Mesodermal cell (in vitro differentiated cells): Measurements from ENCODE around the gene EPGN.

Experiments used
- H3K27ac ChIP-seq: 2 replicates; pipeline ENCODE4 v1.7.0; 2013; ENCODE audit warnings: mild to moderate bottlenecking, low read depth, low read length, moderate library complexity; ENCODE audit not compliant: severe bottlenecking
- H3K36me3 ChIP-seq: 2 replicates; pipeline ENCODE4 v1.7.1; 2013; ENCODE audit warnings: mild to moderate bottlenecking, low read length, moderate library complexity; ENCODE audit not compliant: control insufficient read depth, insufficient read depth
- H3K4me1 ChIP-seq: one replicate; pipeline ENCODE4 v1.7.1; 2013; ENCODE audit warnings: mild to moderate bottlenecking, low read length; ENCODE audit not compliant: insufficient read depth, control insufficient read depth, poor library complexity, severe bottlenecking
- H3K4me3 ChIP-seq: 2 replicates; pipeline ENCODE4 v1.7.0; 2013; ENCODE audit warnings: low read length, control low read depth, mild to moderate bottlenecking; ENCODE audit not compliant: insufficient read depth, poor library complexity, severe bottlenecking; ENCODE audit errors: extremely low read depth
- H3K9me3 ChIP-seq: 2 replicates; pipeline ENCODE4 v1.7.1; 2013; ENCODE audit warnings: mild to moderate bottlenecking, low read length, moderate library complexity; ENCODE audit not compliant: control insufficient read depth
- WGBS, 2 experiments: methylation state at CpG; one replicate each; pipeline ENCODE4 v1.1.5; 2013; ENCODE audit warnings: missing lambda C conversion rate in 2 of 2; ENCODE audit not compliant: insufficient coverage in 2 of 2; 5-methylcytosine and 5-hydroxymethylcytosine counted together

EPGN gene

GRCh38 chr4:74307170-74307569, 1.1 kb upstream of the EPGN start:
- H3K36me3 ChIP-seq: no peaks in the 10 kb centered on the region
- WGBS, 2 experiments: no CpG with 5 or more reads among the region's 1 CpG
- H3K4me3 ChIP-seq: no peak overlapping the region
- no peaks in the 10 kb centered on the region for H3K4me1 ChIP-seq
- no peak overlapping the region for H3K27ac ChIP-seq
- H3K9me3 ChIP-seq: no peaks in the 10 kb centered on the region

GRCh38 chr4:74309223-74309622, 953 bp downstream of the EPGN start:
- Histone ChIP-seq H3K4me1 (no peaks in the 10 kb centered on the region), H3K4me3 (no peak overlapping the region), H3K9me3 (no peaks in the 10 kb centered on the region), H3K27ac (no peak overlapping the region), H3K36me3 (no peaks in the 10 kb centered on the region)

DNA sequence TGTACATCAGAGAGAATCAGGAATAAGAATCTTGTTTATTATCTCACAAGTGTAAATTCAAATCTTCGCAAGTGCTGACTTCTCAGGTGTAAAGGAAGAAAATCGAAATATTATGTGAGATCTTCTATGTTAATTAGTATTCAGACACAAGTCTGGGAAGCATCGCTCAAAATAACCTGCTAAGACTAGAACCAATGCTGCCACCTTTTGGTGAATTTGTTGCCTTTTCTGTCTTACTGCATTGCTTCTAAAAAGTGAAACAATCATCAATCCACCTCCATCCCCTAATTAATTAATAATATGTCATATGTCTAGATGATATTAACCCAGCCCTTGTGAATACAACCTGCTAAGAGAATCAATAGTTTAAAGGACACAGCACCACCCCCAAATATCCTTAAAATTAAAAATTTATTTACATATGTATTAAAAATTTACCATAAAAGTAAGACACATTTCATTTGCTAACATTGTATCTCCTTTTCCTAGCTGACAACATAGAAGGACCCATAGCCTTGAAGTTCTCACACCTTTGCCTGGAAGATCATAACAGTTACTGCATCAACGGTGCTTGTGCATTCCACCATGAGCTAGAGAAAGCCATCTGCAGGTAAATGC, 3.5 kb downstream of the EPGN start:
- 18 to 83% methylated on average over 1 to 3 of the region's 4 CpGs for WGBS, 2 experiments
- no peaks in the 10 kb centered on the region for H3K36me3 ChIP-seq

GRCh38 chr4:74314329-74314728, 6.1 kb downstream of the EPGN start:
- H3K27ac ChIP-seq: no peak overlapping the region
- no peaks in the 10 kb centered on the region for H3K36me3 ChIP-seq
- no peak overlapping the region for H3K4me3 ChIP-seq
- no peaks in the 10 kb centered on the region for H3K9me3 ChIP-seq
- 90 to 93% methylated on average over 2 of the region's 2 CpGs for WGBS, 2 experiments
- H3K4me1 ChIP-seq: no peaks in the 10 kb centered on the region

More for the DNA sequence above, 3.5 kb downstream of the EPGN start:
- Histone ChIP-seq H3K4me1 (no peaks in the 10 kb centered on the region), H3K9me3 (no peaks in the 10 kb centered on the region), H3K4me3 (no peak overlapping the region), H3K27ac (no peak overlapping the region)

DNA sequence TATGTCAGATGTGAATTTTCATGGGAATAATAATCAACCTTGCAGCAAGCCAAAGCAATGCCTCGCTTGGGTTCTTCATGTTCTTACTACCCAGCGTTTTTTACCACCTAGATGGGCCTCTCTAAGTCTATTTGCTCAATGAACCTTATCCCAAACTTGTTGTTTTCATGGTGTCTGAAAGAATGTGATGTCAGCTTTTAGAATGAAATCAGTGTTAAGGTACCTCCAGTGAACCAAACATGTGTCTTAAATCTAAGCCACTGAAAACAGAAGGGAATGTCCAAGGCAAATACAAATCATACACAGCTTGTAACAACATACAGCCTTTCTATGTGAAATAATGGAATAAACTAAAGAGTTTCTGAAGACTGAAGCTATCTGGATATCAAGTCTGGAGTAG, 6.7 kb downstream of the EPGN start:
- WGBS, 2 experiments: 83% methylated on average over 2 of the region's 2 CpGs
- Histone ChIP-seq H3K4me3 (no peak overlapping the region), H3K4me1 (no peaks in the 10 kb centered on the region), H3K27ac (no peak overlapping the region), H3K9me3 (no peaks in the 10 kb centered on the region), H3K36me3 (no peaks in the 10 kb centered on the region)

GRCh38 chr4:74315376-74315775, 7.1 kb downstream of the EPGN start:
- Histone ChIP-seq H3K4me3 (no peak overlapping the region), H3K9me3 (no peaks in the 10 kb centered on the region), H3K27ac (no peak overlapping the region), H3K4me1 (no peaks in the 10 kb centered on the region), H3K36me3 (no peaks in the 10 kb centered on the region)
- 83 to 94% methylated on average over 1 to 2 of the region's 5 CpGs for WGBS, 2 experiments

- no peaks in the 10 kb centered on the region for H3K36me3 ChIP-seq
- no peak overlapping the region for H3K27ac ChIP-seq
- WGBS, 2 experiments: 80% methylated on average over 1 of the region's 2 CpGs; no CpG with 5 or more reads in 1 of the 2 experiments
- H3K4me1 ChIP-seq: no peaks in the 10 kb centered on the region
- no peak overlapping the region for H3K4me3 ChIP-seq
- H3K9me3 ChIP-seq: no peaks in the 10 kb centered on the region
Measured at GRCh38 chr4:74316397-74316796, 8.1 kb downstream of the EPGN start.

GRCh38 chr4:74317616-74318246, 9.5 kb downstream of the EPGN start:
- no peaks in the 10 kb centered on the region for H3K36me3 ChIP-seq
- no peak overlapping the region for H3K4me3 ChIP-seq
- 100% methylated on average over 1 to 2 of the region's 3 CpGs for WGBS, 2 experiments
- no peaks in the 10 kb centered on the region for H3K4me1 ChIP-seq
- H3K9me3 ChIP-seq: no peaks in the 10 kb centered on the region
- H3K27ac ChIP-seq: no peak overlapping the region

DNA sequence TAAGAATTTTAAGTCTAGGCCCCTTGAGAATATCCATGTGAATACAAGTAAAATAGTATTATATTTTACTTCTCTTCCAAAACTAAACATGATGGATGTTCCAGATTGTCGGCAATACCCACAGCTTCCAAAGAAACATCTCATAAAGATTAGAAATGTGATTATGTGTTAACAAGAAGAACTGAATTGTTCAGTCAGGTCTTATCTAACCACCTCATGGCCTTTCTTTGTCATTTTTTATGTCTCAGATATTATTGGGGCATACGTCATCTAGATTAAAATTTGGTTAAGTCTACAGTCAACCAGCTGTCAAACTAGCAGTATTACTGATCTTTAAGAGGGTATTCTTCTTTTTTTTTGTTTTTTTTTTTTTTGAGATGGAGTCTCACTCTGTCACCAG, 10.0 kb downstream of the EPGN start:
- Histone ChIP-seq H3K36me3 (no peaks in the 10 kb centered on the region), H3K27ac (no peak overlapping the region), H3K4me3 (no peak overlapping the region), H3K4me1 (no peaks in the 10 kb centered on the region), H3K9me3 (no peaks in the 10 kb centered on the region)
- WGBS, 2 experiments: no CpG with 5 or more reads among the region's 2 CpGs

- Histone ChIP-seq H3K4me3 (no peak overlapping the region), H3K4me1 (no peaks in the 10 kb centered on the region), H3K27ac (no peak overlapping the region), H3K9me3 (no peaks in the 10 kb centered on the region), H3K36me3 (no peaks in the 10 kb centered on the region)
- 87% methylated on average over 4 of the region's 6 CpGs; no CpG with 5 or more reads in 1 of the 2 experiments for WGBS, 2 experiments
Measured at GRCh38 chr4:74319470-74319869, 11.2 kb downstream of the EPGN start.

- WGBS, 2 experiments: 13 to 35% methylated on average over 2 to 4 of the region's 4 CpGs
- Histone ChIP-seq H3K4me3 (no peak overlapping the region), H3K36me3 (no peaks in the 10 kb centered on the region), H3K27ac (no peak overlapping the region), H3K9me3 (no peaks in the 10 kb centered on the region), H3K4me1 (no peaks in the 10 kb centered on the region)
Measured at GRCh38 chr4:74320559-74321118, 12.4 kb downstream of the EPGN start.
